GM12873 (cell line): ENCODE measurements around the gene KRTAP10-1.
"Not testable (repeated sequence)": the region's sequence is repeated elsewhere in the genome, so short reads cannot be mapped to it uniquely, and the experiment has no call there.

Experiments
- CTCF ChIP-seq: IDR thresholded peaks from 2 replicates; pipeline ENCODE4 v1.5.1; 2012; ENCODE audit warnings: low read depth, mild to moderate bottlenecking, moderate library complexity, low read length, control low read depth; ENCODE audit not compliant: insufficient read depth; ENCODE audit errors: missing control alignments

The KRTAP10-1 gene

GRCh38 chr21:44580231-44580821, 40.3 kb upstream of the KRTAP10-1 start, which contains the start of gene KRTAP10-5:
KRTAP10-5 (minus strand) TSS chr21:44580604; CDS start chr21:44580578, 26 bp downstream.
- not testable (repeated sequence) for TF ChIP-seq CTCF

- no peak for TF ChIP-seq CTCF
Measured at GRCh38 chr21:44579833-44580144, 39.8 kb upstream of the KRTAP10-1 start.

- no peak for TF ChIP-seq CTCF
Measured at GRCh38 chr21:44579056-44579832, 39.2 kb upstream of the KRTAP10-1 start.

GRCh38 chr21:44578371-44579055, 38.5 kb upstream of the KRTAP10-1 start:
- no peak for TF ChIP-seq CTCF

GRCh38 chr21:44576025-44576420, 36.0 kb upstream of the KRTAP10-1 start:
- TF ChIP-seq CTCF: no peak

- no peak for TF ChIP-seq CTCF
Measured at GRCh38 chr21:44575307-44576024, 35.5 kb upstream of the KRTAP10-1 start.
